Fibroblast of the aortic adventitia (primary cell): ENCODE measurements around the gene PCDHGB3. TPM values are rescaled to one million over a fixed set of nuclear protein-coding genes. Genes with fewer than 3 reads are reported as not detected.

ENCODE experiments used
- DNase-seq: peaks from one replicate; pipeline ENCODE4 v3.0.0-alpha.2; 2010; ENCODE audit warnings: low read depth
- H3K4me3 ChIP-seq: 2 replicates; pipeline ENCODE4 v1.5.1; 2011; ENCODE audit warnings: low read depth, mild to moderate bottlenecking, control low read depth, low read length, moderate library complexity
- CTCF ChIP-seq: IDR thresholded peaks from 2 replicates; pipeline ENCODE4 v1.5.1; 2011; ENCODE audit warnings: mild to moderate bottlenecking, low read length, control low read depth, inconsistent platforms; ENCODE audit not compliant: insufficient read depth
- total RNA-seq: library from RNA; depleted of rRNA; stranded (reverse); fragments of >200 nt; gene quantifications from 2 replicates; pipeline ENCODE4 v1.2.3, GENCODE V29; 2012; ENCODE audit warnings: low replicate concordance

The PCDHGB3 gene
- total RNA-seq, 1 donor: 7.7 TPM

GRCh38 chr5:141359790-141360426 lies 10.1 kb upstream of the PCDHGB3 start, which contains the start of gene PCDHGB2:
TSS of gene PCDHGB2 (plus strand) at chr5:141359994. CDS start at chr5:141360136, 142 bp downstream.
- peak; percentile 55 for TF ChIP-seq CTCF
- DNase-seq: peak; percentile 75
- H3K4me3 ChIP-seq: peak within 1 kb of the TSS; percentile 64

- H3K4me3 ChIP-seq: no peak overlapping the region
- no peak for TF ChIP-seq CTCF
- DNase-seq: no peak
These were observed 9.4 kb upstream of the PCDHGB3 start for GRCh38 chr5:141360685-141361084.

DNA sequence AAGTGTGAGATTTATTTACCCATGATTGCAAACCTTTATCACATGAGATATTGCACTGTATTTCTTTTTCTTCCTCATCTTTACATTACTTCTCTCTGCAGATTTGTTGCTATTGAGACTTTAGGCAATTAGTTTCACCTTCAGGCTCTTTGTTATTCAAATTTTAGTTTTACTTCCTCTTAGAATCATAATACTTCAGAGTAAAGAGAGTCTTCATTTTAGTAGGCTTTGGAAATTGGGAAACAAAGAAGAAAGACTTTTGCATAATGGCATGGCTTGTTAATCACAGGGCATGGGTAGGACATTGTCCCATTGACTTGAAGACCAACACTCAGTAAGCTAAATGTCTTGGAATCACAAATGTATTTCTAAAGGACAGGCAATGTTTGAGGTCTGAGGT lies 7.3 kb upstream of the PCDHGB3 start:
- H3K4me3 ChIP-seq: no peak overlapping the region
- no peak for DNase-seq
- no peak for TF ChIP-seq CTCF

GRCh38 chr5:141363952-141364660 lies 5.9 kb upstream of the PCDHGB3 start, which contains the start of gene PCDHGA5:
TSS of gene PCDHGA5 (plus strand) at chr5:141364162. CDS start at chr5:141364331, 169 bp downstream.
- peak; percentile 49 for DNase-seq
- no peak for TF ChIP-seq CTCF
- H3K4me3 ChIP-seq: peak within 1 kb of the TSS; percentile 47

DNA sequence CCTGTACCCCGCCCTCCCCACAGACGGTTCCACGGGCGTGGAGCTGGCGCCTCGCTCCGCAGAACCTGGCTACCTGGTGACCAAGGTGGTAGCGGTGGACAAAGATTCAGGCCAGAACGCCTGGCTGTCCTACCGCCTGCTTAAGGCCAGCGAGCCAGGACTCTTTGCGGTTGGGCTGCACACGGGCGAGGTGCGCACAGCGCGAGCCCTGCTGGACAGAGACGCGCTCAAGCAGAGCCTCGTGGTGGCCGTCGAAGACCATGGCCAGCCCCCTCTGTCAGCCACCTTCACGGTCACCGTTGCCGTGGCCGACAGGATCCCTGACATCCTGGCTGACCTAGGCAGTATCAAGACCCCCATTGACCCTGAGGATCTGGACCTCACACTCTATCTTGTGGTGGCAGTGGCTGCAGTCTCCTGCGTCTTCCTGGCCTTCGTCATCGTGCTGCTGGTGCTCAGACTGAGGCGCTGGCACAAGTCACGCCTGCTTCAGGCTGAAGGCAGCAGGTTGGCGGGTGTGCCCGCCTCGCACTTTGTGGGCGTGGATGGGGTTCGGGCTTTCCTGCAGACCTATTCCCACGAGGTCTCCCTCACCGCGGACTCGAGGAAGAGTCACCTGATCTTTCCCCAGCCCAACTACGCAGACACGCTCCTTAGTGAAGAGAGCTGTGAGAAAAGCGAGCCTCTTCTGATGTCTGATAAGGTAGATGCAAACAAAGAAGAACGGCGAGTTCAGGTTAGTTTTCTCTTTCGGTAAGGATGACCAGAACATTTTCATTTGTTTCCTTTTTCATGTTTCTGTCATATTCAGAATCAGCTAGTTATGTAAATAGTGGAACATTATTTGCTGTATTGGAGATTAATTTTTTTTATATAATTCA lies 3.8 kb upstream of the PCDHGB3 start:
- no peak overlapping the region for H3K4me3 ChIP-seq
- no peak for DNase-seq
- TF ChIP-seq CTCF: no peak

GRCh38 chr5:141371572-141372475 lies 1.8 kb downstream of the PCDHGB3 start:
- no peak overlapping the region for H3K4me3 ChIP-seq
- no peak for DNase-seq
- no peak for TF ChIP-seq CTCF
